ENCODE measurements around the gene NR6A1. TPM values are rescaled to one million over a fixed set of nuclear protein-coding genes. Genes with fewer than 3 reads are reported as not detected.

The NR6A1 gene
- total and polyA plus RNA-seq, 2 of the 13 experiments (the other 11 are each of a cell fraction or from before 2014, with no cell fraction given): 28.1 to 31.5 TPM

DNA sequence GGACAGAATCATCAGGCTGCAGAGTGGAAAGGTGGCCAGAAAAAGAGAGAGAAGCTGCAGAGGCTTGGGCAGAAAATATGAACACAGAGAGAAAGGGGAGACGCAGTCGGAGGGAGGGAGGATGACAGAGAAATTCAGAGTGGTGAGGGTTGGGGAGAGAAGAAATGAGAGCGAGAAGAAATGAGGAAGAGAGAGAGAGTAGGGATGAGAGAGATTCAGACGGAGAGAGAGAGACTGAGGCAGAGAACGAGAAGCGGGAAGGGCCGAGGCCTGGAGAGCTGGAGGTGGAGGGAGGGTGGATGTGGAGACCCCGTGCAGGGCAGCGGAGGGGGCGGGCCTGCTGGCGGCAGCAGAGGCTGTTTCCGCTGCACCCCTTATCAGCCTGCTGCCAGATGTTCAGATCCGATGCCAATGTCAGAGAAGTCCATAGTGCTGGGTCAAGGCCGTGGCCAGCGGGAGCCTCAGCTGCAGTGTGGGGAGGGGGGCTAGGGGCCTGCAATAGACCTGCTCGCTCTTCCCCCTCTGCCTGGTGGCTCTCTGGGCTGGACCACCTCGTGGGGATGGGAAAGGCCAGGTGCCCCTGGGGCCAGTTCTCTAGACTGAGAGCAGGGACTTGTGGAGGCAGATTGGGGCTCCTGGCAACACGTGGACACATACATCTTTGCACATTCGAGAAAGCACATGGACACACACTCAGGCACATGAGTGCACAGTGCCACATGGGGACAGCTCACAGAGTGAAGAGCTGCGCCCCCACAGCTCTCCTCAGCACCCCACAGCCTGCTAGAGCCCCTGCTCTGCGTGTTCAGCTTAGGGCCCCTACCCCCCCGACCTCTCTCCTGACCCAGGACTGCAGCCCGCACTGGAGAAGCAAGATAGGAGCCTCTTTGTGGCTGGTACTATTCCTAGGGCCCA lies 259.0 kb downstream of the NR6A1 start (continued):
- TF ChIP-seq, protein P1, sequence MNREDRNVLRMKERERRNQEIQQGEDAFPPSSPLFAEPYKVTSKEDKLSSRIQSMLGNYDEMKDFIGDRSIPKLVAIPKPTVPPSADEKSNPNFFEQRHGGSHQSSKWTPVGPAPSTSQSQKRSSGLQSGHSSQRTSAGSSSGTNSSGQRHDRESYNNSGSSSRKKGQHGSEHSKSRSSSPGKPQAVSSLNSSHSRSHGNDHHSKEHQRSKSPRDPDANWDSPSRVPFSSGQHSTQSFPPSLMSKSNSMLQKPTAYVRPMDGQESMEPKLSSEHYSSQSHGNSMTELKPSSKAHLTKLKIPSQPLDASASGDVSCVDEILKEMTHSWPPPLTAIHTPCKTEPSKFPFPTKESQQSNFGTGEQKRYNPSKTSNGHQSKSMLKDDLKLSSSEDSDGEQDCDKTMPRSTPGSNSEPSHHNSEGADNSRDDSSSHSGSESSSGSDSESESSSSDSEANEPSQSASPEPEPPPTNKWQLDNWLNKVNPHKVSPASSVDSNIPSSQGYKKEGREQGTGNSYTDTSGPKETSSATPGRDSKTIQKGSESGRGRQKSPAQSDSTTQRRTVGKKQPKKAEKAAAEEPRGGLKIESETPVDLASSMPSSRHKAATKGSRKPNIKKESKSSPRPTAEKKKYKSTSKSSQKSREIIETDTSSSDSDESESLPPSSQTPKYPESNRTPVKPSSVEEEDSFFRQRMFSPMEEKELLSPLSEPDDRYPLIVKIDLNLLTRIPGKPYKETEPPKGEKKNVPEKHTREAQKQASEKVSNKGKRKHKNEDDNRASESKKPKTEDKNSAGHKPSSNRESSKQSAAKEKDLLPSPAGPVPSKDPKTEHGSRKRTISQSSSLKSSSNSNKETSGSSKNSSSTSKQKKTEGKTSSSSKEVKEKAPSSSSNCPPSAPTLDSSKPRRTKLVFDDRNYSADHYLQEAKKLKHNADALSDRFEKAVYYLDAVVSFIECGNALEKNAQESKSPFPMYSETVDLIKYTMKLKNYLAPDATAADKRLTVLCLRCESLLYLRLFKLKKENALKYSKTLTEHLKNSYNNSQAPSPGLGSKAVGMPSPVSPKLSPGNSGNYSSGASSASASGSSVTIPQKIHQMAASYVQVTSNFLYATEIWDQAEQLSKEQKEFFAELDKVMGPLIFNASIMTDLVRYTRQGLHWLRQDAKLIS (CRISPR knock-in tag; IDR thresholded peaks at IDR 0.05): no peak
- TF ChIP-seq, protein P2, sequence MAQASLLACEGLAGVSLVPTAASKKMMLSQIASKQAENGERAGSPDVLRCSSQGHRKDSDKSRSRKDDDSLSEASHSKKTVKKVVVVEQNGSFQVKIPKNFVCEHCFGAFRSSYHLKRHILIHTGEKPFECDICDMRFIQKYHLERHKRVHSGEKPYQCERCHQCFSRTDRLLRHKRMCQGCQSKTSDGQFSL (CRISPR knock-in tag; IDR thresholded peaks at IDR 0.05): peak; percentile 62; the same call in 1 of the 2 replicates
- 0 out of 2 replicates have a peak, but pooled peaks have one; percentile 30 for TF ChIP-seq KDM1A (CRISPR knock-in tag; IDR thresholded peaks at IDR 0.05)
- TF ChIP-seq RBAK (CRISPR knock-in tag; IDR thresholded peaks at IDR 0.05): no peak
- peak; percentile 68; the same call in 1 of the 2 replicates for TF ChIP-seq ZBTB20 (CRISPR knock-in tag; IDR thresholded peaks at IDR 0.05; ENCODE audit: borderline replicate concordance, low read depth)
- no peak for TF ChIP-seq ZNF101 (CRISPR knock-in tag; IDR thresholded peaks at IDR 0.05; ENCODE audit: borderline replicate concordance, low read depth)
- no peak for TF ChIP-seq TP53 (CRISPR knock-in tag; conservative IDR thresholded peaks at IDR 0.05)
- no peak for TF ChIP-seq CREM (IDR thresholded peaks at IDR 0.05)
- TF ChIP-seq CREM (CRISPR knock-in tag; IDR thresholded peaks at IDR 0.05): no peak
- TF ChIP-seq ARNT2 (CRISPR knock-in tag; IDR thresholded peaks at IDR 0.05; ENCODE audit: low read depth): no peak
- no peak for TF ChIP-seq ZNF572 (CRISPR knock-in tag; IDR thresholded peaks at IDR 0.05)
- TF ChIP-seq CEBPB (IDR thresholded peaks at IDR 0.05; ENCODE audit: borderline replicate concordance, low read depth, low read length): no peak
- TF ChIP-seq ATF7 (IDR thresholded peaks at IDR 0.05): no peak
- no peak for TF ChIP-seq ATF7 (CRISPR knock-in tag; IDR thresholded peaks at IDR 0.05)
- no peak for TF ChIP-seq DMAP1 (CRISPR knock-in tag; IDR thresholded peaks at IDR 0.05)
- TF ChIP-seq, protein P3, sequence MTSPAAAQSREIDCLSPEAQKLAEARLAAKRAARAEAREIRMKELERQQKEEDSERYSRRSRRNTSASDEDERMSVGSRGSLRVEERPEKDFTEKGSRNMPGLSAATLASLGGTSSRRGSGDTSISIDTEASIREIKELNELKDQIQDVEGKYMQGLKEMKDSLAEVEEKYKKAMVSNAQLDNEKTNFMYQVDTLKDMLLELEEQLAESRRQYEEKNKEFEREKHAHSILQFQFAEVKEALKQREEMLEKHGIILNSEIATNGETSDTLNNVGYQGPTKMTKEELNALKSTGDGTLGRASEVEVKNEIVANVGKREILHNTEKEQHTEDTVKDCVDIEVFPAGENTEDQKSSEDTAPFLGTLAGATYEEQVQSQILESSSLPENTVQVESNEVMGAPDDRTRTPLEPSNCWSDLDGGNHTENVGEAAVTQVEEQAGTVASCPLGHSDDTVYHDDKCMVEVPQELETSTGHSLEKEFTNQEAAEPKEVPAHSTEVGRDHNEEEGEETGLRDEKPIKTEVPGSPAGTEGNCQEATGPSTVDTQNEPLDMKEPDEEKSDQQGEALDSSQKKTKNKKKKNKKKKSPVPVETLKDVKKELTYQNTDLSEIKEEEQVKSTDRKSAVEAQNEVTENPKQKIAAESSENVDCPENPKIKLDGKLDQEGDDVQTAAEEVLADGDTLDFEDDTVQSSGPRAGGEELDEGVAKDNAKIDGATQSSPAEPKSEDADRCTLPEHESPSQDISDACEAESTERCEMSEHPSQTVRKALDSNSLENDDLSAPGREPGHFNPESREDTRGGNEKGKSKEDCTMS (CRISPR knock-in tag; conservative IDR thresholded peaks at IDR 0.05): no peak
- TF ChIP-seq TBX3 (IDR thresholded peaks at IDR 0.05; ENCODE audit: borderline replicate concordance): no peak
- no peak for TF ChIP-seq ZNF782 (CRISPR knock-in tag; IDR thresholded peaks at IDR 0.05; ENCODE audit: borderline replicate concordance)
- TF ChIP-seq TCF7L2 (IDR thresholded peaks at IDR 0.05; ENCODE audit: low read depth, low read length): no peak
- TF ChIP-seq, protein P4, sequence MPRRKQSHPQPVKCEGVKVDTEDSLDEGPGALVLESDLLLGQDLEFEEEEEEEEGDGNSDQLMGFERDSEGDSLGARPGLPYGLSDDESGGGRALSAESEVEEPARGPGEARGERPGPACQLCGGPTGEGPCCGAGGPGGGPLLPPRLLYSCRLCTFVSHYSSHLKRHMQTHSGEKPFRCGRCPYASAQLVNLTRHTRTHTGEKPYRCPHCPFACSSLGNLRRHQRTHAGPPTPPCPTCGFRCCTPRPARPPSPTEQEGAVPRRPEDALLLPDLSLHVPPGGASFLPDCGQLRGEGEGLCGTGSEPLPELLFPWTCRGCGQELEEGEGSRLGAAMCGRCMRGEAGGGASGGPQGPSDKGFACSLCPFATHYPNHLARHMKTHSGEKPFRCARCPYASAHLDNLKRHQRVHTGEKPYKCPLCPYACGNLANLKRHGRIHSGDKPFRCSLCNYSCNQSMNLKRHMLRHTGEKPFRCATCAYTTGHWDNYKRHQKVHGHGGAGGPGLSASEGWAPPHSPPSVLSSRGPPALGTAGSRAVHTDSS (CRISPR knock-in tag; conservative IDR thresholded peaks at IDR 0.05): no peak
- no peak for TF ChIP-seq DNMT3B (CRISPR knock-in tag; conservative IDR thresholded peaks at IDR 0.05)
- TF ChIP-seq PHF20 (CRISPR knock-in tag; IDR thresholded peaks at IDR 0.05): peak; percentile 50; the same call in 1 of the 2 replicates
- no peak for TF ChIP-seq ZNF484 (CRISPR knock-in tag; IDR thresholded peaks at IDR 0.05; ENCODE audit: borderline replicate concordance, low read depth)
